Activated T-cell treated with anti-CD3 and anti-CD28 coated beads, Interleukin-2, amount 50 U/mL, for 24 hours (primary cell): Measurements from ENCODE around the gene FGF2.
"Not testable (repeated sequence)": the region's sequence is repeated elsewhere in the genome, so short reads cannot be mapped to it uniquely, and the experiment has no call there.

Source experiments
- DNase-seq: peaks from one replicate; pipeline ENCODE4 v3.0.0-alpha.2; 2020
- H3K27ac Mint-ChIP-seq: 2 replicates; pipeline ENCODE4 v1.8.0; 2020; ENCODE audit warnings: mild to moderate bottlenecking, mixed read lengths
- H3K27me3 Mint-ChIP-seq: 2 replicates; pipeline ENCODE4 v1.8.0; 2020; ENCODE audit warnings: mixed read lengths
- H3K36me3 Mint-ChIP-seq: 2 replicates; pipeline ENCODE4 v1.8.0; 2020; ENCODE audit warnings: low read depth, mixed read lengths
- H3K4me1 Mint-ChIP-seq: 2 replicates; pipeline ENCODE4 v1.8.0; 2020; ENCODE audit warnings: low read depth, mixed read lengths
- H3K4me3 Mint-ChIP-seq: 2 replicates; pipeline ENCODE4 v1.8.0; 2020; ENCODE audit warnings: mild to moderate bottlenecking, moderate library complexity, mixed read lengths
- H3K9me3 Mint-ChIP-seq: 2 replicates; pipeline ENCODE4 v1.8.0; 2020; ENCODE audit warnings: mixed read lengths

The FGF2 gene

GRCh38 chr4:122797405-122798094 lies 29.1 kb upstream of the FGF2 start:
- H3K27me3 Mint-ChIP-seq, result peaks cover 11% of the 10 kb centered on the region
- no peak for DNase-seq
- H3K36me3 Mint-ChIP-seq, result no peaks in the 10 kb centered on the region
- no peak overlapping the region for H3K4me3 Mint-ChIP-seq
- H3K27ac Mint-ChIP-seq, result no peak overlapping the region
- peaks cover 2% of the 10 kb centered on the region for H3K4me1 Mint-ChIP-seq
- no peaks in the 10 kb centered on the region for H3K9me3 Mint-ChIP-seq

- no peak overlapping the region for H3K4me3 Mint-ChIP-seq
- peaks cover 11% of the 10 kb centered on the region for H3K27me3 Mint-ChIP-seq
- H3K9me3 Mint-ChIP-seq, result no peaks in the 10 kb centered on the region
- H3K36me3 Mint-ChIP-seq, result no peaks in the 10 kb centered on the region
- H3K27ac Mint-ChIP-seq, result no peak overlapping the region
- no peak for DNase-seq
- H3K4me1 Mint-ChIP-seq, result peaks cover 2% of the 10 kb centered on the region
These were observed 28.5 kb upstream of the FGF2 start for GRCh38 chr4:122798101-122798500.

GRCh38 chr4:122798917-122799316 lies 27.7 kb upstream of the FGF2 start:
- H3K36me3 Mint-ChIP-seq, result no peaks in the 10 kb centered on the region

GRCh38 chr4:122803788-122804208 lies 22.8 kb upstream of the FGF2 start:
- no peaks in the 10 kb centered on the region for H3K9me3 Mint-ChIP-seq
- H3K4me3 Mint-ChIP-seq, result no peak overlapping the region
- DNase-seq, result no peak
- peaks cover 6% of the 10 kb centered on the region for H3K27me3 Mint-ChIP-seq
- H3K36me3 Mint-ChIP-seq, result no peaks in the 10 kb centered on the region
- no peak overlapping the region for H3K27ac Mint-ChIP-seq
- H3K4me1 Mint-ChIP-seq, result no peaks in the 10 kb centered on the region

More at GRCh38 chr4:122798917-122799316, 27.7 kb upstream of the FGF2 start:
- H3K27ac Mint-ChIP-seq, result no peak overlapping the region
- H3K4me1 Mint-ChIP-seq, result peaks cover 2% of the 10 kb centered on the region
- H3K4me3 Mint-ChIP-seq, result no peak overlapping the region
- H3K27me3 Mint-ChIP-seq, result peaks cover 11% of the 10 kb centered on the region
- DNase-seq, result no peak
- H3K9me3 Mint-ChIP-seq, result no peaks in the 10 kb centered on the region

- no peak overlapping the region for H3K4me3 Mint-ChIP-seq
These were observed 19.5 kb upstream of the FGF2 start for GRCh38 chr4:122806981-122807679.

GRCh38 chr4:122810669-122811068 lies 16.0 kb upstream of the FGF2 start:
- Mint-ChIP-seq H3K36me3 (no peaks in the 10 kb centered on the region), H3K27me3 (peaks cover 10% of the 10 kb centered on the region), H3K9me3 (no peaks in the 10 kb centered on the region), H3K4me1 (peaks cover 5% of the 10 kb centered on the region), H3K4me3 (no peak overlapping the region), H3K27ac (no peak overlapping the region)
- DNase-seq, result no peak

More at GRCh38 chr4:122806981-122807679, 19.5 kb upstream of the FGF2 start:
- Mint-ChIP-seq H3K36me3 (no peaks in the 10 kb centered on the region), H3K27ac (no peak overlapping the region), H3K27me3 (peaks cover 6% of the 10 kb centered on the region), H3K4me1 (no peaks in the 10 kb centered on the region), H3K9me3 (no peaks in the 10 kb centered on the region)
- DNase-seq, result no peak

GRCh38 chr4:122811781-122812180 lies 14.8 kb upstream of the FGF2 start:
- H3K27me3 Mint-ChIP-seq, H3K36me3 Mint-ChIP-seq: not testable (repeated sequence)

GRCh38 chr4:122812823-122813222 lies 13.8 kb upstream of the FGF2 start:
- H3K9me3 Mint-ChIP-seq, H3K36me3 Mint-ChIP-seq, H3K4me1 Mint-ChIP-seq, H3K4me3 Mint-ChIP-seq, DNase-seq, H3K27ac Mint-ChIP-seq: not testable (repeated sequence)
- peaks cover 10% of the 10 kb centered on the region for H3K27me3 Mint-ChIP-seq

More at GRCh38 chr4:122811781-122812180, 14.8 kb upstream of the FGF2 start:
- H3K27ac Mint-ChIP-seq, DNase-seq, H3K4me3 Mint-ChIP-seq, H3K9me3 Mint-ChIP-seq, H3K4me1 Mint-ChIP-seq: not testable (repeated sequence)

GRCh38 chr4:122814426-122814825 lies 12.2 kb upstream of the FGF2 start:
- Mint-ChIP-seq H3K36me3 (no peaks in the 10 kb centered on the region), H3K9me3 (no peaks in the 10 kb centered on the region), H3K27ac (no peak overlapping the region), H3K4me1 (peaks cover 5% of the 10 kb centered on the region), H3K27me3 (peaks cover 18% of the 10 kb centered on the region), H3K4me3 (no peak overlapping the region)
- no peak for DNase-seq

- H3K36me3 Mint-ChIP-seq, result no peaks in the 10 kb centered on the region
- no peak for DNase-seq
- H3K9me3 Mint-ChIP-seq, result no peaks in the 10 kb centered on the region
- H3K4me1 Mint-ChIP-seq, result peaks cover 5% of the 10 kb centered on the region
- no peak overlapping the region for H3K4me3 Mint-ChIP-seq
- no peak overlapping the region for H3K27ac Mint-ChIP-seq
- H3K27me3 Mint-ChIP-seq, result peaks cover 26% of the 10 kb centered on the region
These were observed 11.4 kb upstream of the FGF2 start for GRCh38 chr4:122815248-122815647.

GRCh38 chr4:122816476-122816875 lies 10.2 kb upstream of the FGF2 start:
- DNase-seq, result no peak
- H3K27me3 Mint-ChIP-seq, result peaks cover 37% of the 10 kb centered on the region
- H3K4me3 Mint-ChIP-seq, result no peak overlapping the region
- no peak overlapping the region for H3K27ac Mint-ChIP-seq
- no peaks in the 10 kb centered on the region for H3K36me3 Mint-ChIP-seq
- H3K4me1 Mint-ChIP-seq, result peaks cover 5% of the 10 kb centered on the region
- no peaks in the 10 kb centered on the region for H3K9me3 Mint-ChIP-seq

- H3K36me3 Mint-ChIP-seq, result no peaks in the 10 kb centered on the region
- H3K27ac Mint-ChIP-seq, result no peak overlapping the region
- peaks cover 63% of the 10 kb centered on the region for H3K27me3 Mint-ChIP-seq
- DNase-seq, result no peak
- no peaks in the 10 kb centered on the region for H3K9me3 Mint-ChIP-seq
- H3K4me3 Mint-ChIP-seq, result no peak overlapping the region
- no peaks in the 10 kb centered on the region for H3K4me1 Mint-ChIP-seq
These were observed 6.8 kb upstream of the FGF2 start for GRCh38 chr4:122819708-122820449.

- Mint-ChIP-seq H3K9me3 (no peaks in the 10 kb centered on the region), H3K27ac (no peak overlapping the region), H3K4me3 (no peak overlapping the region), H3K4me1 (no peaks in the 10 kb centered on the region), H3K36me3 (no peaks in the 10 kb centered on the region), H3K27me3 (peaks cover 70% of the 10 kb centered on the region)
- no peak for DNase-seq
These were observed 5.5 kb upstream of the FGF2 start for GRCh38 chr4:122821092-122821491.

- H3K4me1 Mint-ChIP-seq, result peaks cover 3% of the 10 kb centered on the region
- peaks cover 77% of the 10 kb centered on the region for H3K27me3 Mint-ChIP-seq
- H3K9me3 Mint-ChIP-seq, result no peaks in the 10 kb centered on the region
- DNase-seq, result no peak
- H3K36me3 Mint-ChIP-seq, result no peaks in the 10 kb centered on the region
- no peak overlapping the region for H3K27ac Mint-ChIP-seq
- no peak overlapping the region for H3K4me3 Mint-ChIP-seq
These were observed 4.2 kb upstream of the FGF2 start for GRCh38 chr4:122822466-122822865.

- no peaks in the 10 kb centered on the region for H3K36me3 Mint-ChIP-seq
- H3K4me1 Mint-ChIP-seq, result peaks cover 13% of the 10 kb centered on the region
- DNase-seq, result no peak
- no peaks in the 10 kb centered on the region for H3K9me3 Mint-ChIP-seq
- H3K27ac Mint-ChIP-seq, result no peak overlapping the region
- no peak overlapping the region for H3K4me3 Mint-ChIP-seq
- peaks cover 81% of the 10 kb centered on the region for H3K27me3 Mint-ChIP-seq
These were observed 3.2 kb upstream of the FGF2 start for GRCh38 chr4:122823476-122823875.
